Gastrocnemius medialis (tissue), 4 donors: ENCODE results near the gene GPATCH11.

ENCODE experiments used
- POLR2A ChIP-seq, 2 donors: fragments of 450-650 bp; IDR thresholded peaks; one replicate each; pipeline ENCODE4 v1.6.1; 2017; ENCODE audit warnings: antibody characterized with exemption in 2 of 2, mild to moderate bottlenecking in 2 of 2, moderate library complexity in 2 of 2
- TF ChIP-seq, protein P1 (sequence below), 5 experiments: fragments of 450-650 bp in 3 of 5; fragments of 200-600 bp in 2 of 5; sonication (generic) in 2 of 5; IDR thresholded peaks in 4 of 5; conservative IDR thresholded peaks in 1 of 5; 1 replicate in 4 of 5; 2 replicates in 1 of 5; pipeline ENCODE4 v1.5.1; 2016 to 2019; ENCODE audit warnings: antibody characterized with exemption in 5 of 5, mild to moderate bottlenecking in 3 of 5, moderate library complexity in 3 of 5

DNA sequence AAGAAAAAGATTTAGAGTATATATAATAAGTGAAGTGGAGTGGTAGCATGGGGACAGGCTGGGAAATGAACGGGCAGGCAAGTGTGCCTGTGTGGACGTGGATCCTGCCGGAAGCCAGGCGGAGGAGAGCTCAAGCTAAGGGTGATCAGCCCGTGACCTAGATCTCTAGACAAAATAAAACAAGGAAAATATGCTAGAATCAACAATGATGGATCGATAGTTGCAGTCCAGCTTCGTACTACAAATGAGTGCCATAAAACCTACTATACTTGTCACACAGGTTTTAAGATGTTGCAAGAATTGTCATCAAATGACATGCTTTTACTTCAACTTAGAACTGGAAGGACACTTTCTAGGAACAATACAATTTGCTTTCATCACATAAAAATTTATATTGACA is 64.0 kb downstream of the GPATCH11 start:
- TF ChIP-seq, protein P1, sequence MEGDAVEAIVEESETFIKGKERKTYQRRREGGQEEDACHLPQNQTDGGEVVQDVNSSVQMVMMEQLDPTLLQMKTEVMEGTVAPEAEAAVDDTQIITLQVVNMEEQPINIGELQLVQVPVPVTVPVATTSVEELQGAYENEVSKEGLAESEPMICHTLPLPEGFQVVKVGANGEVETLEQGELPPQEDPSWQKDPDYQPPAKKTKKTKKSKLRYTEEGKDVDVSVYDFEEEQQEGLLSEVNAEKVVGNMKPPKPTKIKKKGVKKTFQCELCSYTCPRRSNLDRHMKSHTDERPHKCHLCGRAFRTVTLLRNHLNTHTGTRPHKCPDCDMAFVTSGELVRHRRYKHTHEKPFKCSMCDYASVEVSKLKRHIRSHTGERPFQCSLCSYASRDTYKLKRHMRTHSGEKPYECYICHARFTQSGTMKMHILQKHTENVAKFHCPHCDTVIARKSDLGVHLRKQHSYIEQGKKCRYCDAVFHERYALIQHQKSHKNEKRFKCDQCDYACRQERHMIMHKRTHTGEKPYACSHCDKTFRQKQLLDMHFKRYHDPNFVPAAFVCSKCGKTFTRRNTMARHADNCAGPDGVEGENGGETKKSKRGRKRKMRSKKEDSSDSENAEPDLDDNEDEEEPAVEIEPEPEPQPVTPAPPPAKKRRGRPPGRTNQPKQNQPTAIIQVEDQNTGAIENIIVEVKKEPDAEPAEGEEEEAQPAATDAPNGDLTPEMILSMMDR (IDR thresholded peaks at IDR 0.05 in 4 of 5, conservative IDR thresholded peaks at IDR 0.05 in 1 of 5) = no peak
- no peak for TF ChIP-seq POLR2A (IDR thresholded peaks at IDR 0.05)
